Spleen (tissue), 11 donors: ENCODE data around the gene QKI. TPM values are rescaled to one million over a fixed set of nuclear protein-coding genes. Genes with fewer than 3 reads are reported as not detected.
"Not testable (repeated sequence)": the region's sequence is repeated elsewhere in the genome, so short reads cannot be mapped to it uniquely, and the experiment has no call there.

Experiments
- DNase-seq: peaks from one replicate; pipeline ENCODE4 v3.0.0-alpha.2; 2020
- H3K27ac ChIP-seq, 8 donors: fragments of 200-600 bp; sonication (generic) in 7 of 8; 1 replicate in 4 of 8; 2 replicates in 4 of 8; pipeline versions ENCODE4 v1.5.0 to v1.8.0; 2016 to 2021; ENCODE audit warnings: inconsistent platforms in 4 of 8, mild to moderate bottlenecking in 4 of 8, moderate library complexity in 1 of 8
- H3K27me3 ChIP-seq, 7 donors: fragments of 200-600 bp; sonication (generic) in 6 of 7; replicated peaks in 1 of 7; 1 replicate in 4 of 7; 2 replicates in 3 of 7; pipeline versions ENCODE4 v1.5.0 to v1.8.0; 2016 to 2021; ENCODE audit warnings: inconsistent platforms in 3 of 7, mild to moderate bottlenecking in 1 of 7
- H3K36me3 ChIP-seq, 6 donors: fragments of 200-600 bp; sonication (generic) in 5 of 6; 1 replicate in 4 of 6; 2 replicates in 2 of 6; pipeline versions ENCODE4 v1.5.0 to v1.8.0; 2016 to 2021; ENCODE audit warnings: inconsistent platforms in 2 of 6
- H3K4me1 ChIP-seq, 6 donors: fragments of 200-600 bp; sonication (generic) in 5 of 6; 1 replicate in 3 of 6; 2 replicates in 3 of 6; pipeline versions ENCODE4 v1.5.0 to v1.8.0; 2016 to 2021; ENCODE audit warnings: inconsistent platforms in 3 of 6
- H3K4me3 ChIP-seq, 8 donors: fragments of 200-600 bp; sonication (generic) in 7 of 8; 1 replicate in 4 of 8; 2 replicates in 4 of 8; pipeline versions ENCODE4 v1.5.0 to v1.8.0; 2016 to 2021; ENCODE audit warnings: inconsistent platforms in 4 of 8, mild to moderate bottlenecking in 4 of 8, moderate library complexity in 2 of 8
- H3K9me3 ChIP-seq, 8 donors: fragments of 200-600 bp; sonication (generic) in 7 of 8; 1 replicate in 4 of 8; 2 replicates in 4 of 8; pipeline versions ENCODE4 v1.5.0 to v1.8.0; 2016 to 2021; ENCODE audit warnings: inconsistent platforms in 4 of 8
- CTCF ChIP-seq, 11 experiments: fragments of 200-600 bp in 7 of 11; fragments of 450-650 bp in 4 of 11; sonication (generic) in 4 of 11; IDR thresholded peaks in 8 of 11; conservative IDR thresholded peaks in 3 of 11; 1 replicate in 7 of 11; 2 replicates in 4 of 11; pipeline versions ENCODE4 v1.4.0 to v1.8.0; 2016 to 2021; ENCODE audit warnings: antibody characterized with exemption in 11 of 11, inconsistent platforms in 4 of 11, mild to moderate bottlenecking in 1 of 11
- POLR2A ChIP-seq, 3 donors: fragments of 450-650 bp; IDR thresholded peaks; one replicate each; pipeline ENCODE4 v1.5.1; 2017; ENCODE audit warnings: antibody characterized with exemption in 3 of 3, mild to moderate bottlenecking in 1 of 3
- POLR2AphosphoS5 ChIP-seq, 3 donors: sonication (generic); formaldehyde crosslinking; IDR thresholded peaks; one replicate each; pipeline ENCODE4 v1.5.1; 2017; ENCODE audit warnings: antibody characterized with exemption in 3 of 3
- WGBS, 5 donors: extraction: QIAGEN DNeasy Blood & Tissue Kit in 3 of 5; methylation state at CpG; one replicate each; pipeline versions ENCODE4 v1.1.5 to v1.1.7; 2013 to 2018; 5-methylcytosine and 5-hydroxymethylcytosine counted together
- intact Hi-C: fragments of 100-400 bp; cut with DNase I; formaldehyde crosslinking; loops from one replicate; pipeline ENCODE4 v1.15.0; 2023; ENCODE audit warnings: low total_unique reads
- polyA plus RNA-seq, 3 donors: library from polyadenylated mRNA; stranded (reverse); fragments of 200-250 nt; gene quantifications; one replicate each; pipeline ENCODE4 v1.2.1, GENCODE V29; 2013
- total RNA-seq, 7 donors: library from RNA; depleted of rRNA in 3 of 7; stranded (reverse); fragments of >200 nt in 3 of 7; fragmentation: NEBNext Ultra II Directional in 4 of 7; extraction: Animal tissue kit (Norgen Biotek cat#: 25700) in 4 of 7; gene quantifications; one replicate each; pipeline versions ENCODE4 v1.1.0 to v1.2.1, GENCODE V29; 2016 to 2021
- donor health status: healthy with polysubstance abuse.
- donor health status: DM: no; HTN: no; CAD: no; lungs with moderate emphysema.
- donor health status: DM: no; HTN: no; CAD: no.
- donor health status: Bipolar disorder and iron deficiency.
- donor health status: healthy.
- donor health status: DM: no; HTN: no; CAD: no.
- donor health status: DM: yes; HTN: yes; CAD: no.

Gene QKI
- total and polyA plus RNA-seq, 10 donors = 11.3 to 217 (median 180) TPM

GRCh38 chr6:163469459-163469985 is 55.0 kb downstream of the QKI start:
- intact Hi-C loops = no loop called here
- H3K9me3 ChIP-seq = peaks cover 0 to 22% (median 17%) of the 10 kb centered on the region in 8 donors
- peaks cover 0 to 49% (median 7%) of the 10 kb centered on the region in 6 donors for H3K4me1 ChIP-seq
- H3K36me3 ChIP-seq = peaks cover 0 to 18% (median 0%) of the 10 kb centered on the region in 6 donors
- DNase-seq = no peak
- no peak overlapping the region for H3K4me3 ChIP-seq
- TF ChIP-seq POLR2AphosphoS5 (IDR thresholded peaks at IDR 0.05) (no peak), CTCF (IDR thresholded peaks at IDR 0.05 in 8 of 11, conservative IDR thresholded peaks at IDR 0.05 in 3 of 11) (no peak), POLR2A (IDR thresholded peaks at IDR 0.05) (no peak)
- H3K27ac ChIP-seq = no peak overlapping the region
- 85 to 98% (median 86%) methylated on average over 1 of the region's 1 CpG for WGBS, 5 donors
- H3K27me3 ChIP-seq = no peaks in the 10 kb centered on the region

GRCh38 chr6:163470611-163471010 is 56.1 kb downstream of the QKI start:
- H3K27ac ChIP-seq = no peak overlapping the region
- H3K27me3 ChIP-seq = no peaks in the 10 kb centered on the region
- H3K9me3 ChIP-seq = peaks cover 0 to 22% (median 17%) of the 10 kb centered on the region in 8 donors
- no peak for DNase-seq
- peaks cover 0 to 53% (median 7%) of the 10 kb centered on the region in 6 donors for H3K4me1 ChIP-seq
- H3K36me3 ChIP-seq = peaks cover 0 to 18% (median 0%) of the 10 kb centered on the region in 6 donors
- no peak for TF ChIP-seq CTCF (IDR thresholded peaks at IDR 0.05 in 8 of 11, conservative IDR thresholded peaks at IDR 0.05 in 3 of 11)
- TF ChIP-seq POLR2AphosphoS5 (IDR thresholded peaks at IDR 0.05) = no peak
- no peak for TF ChIP-seq POLR2A (IDR thresholded peaks at IDR 0.05)
- intact Hi-C loops = no loop called here
- H3K4me3 ChIP-seq = no peak overlapping the region

- H3K27me3 ChIP-seq = no peaks in the 10 kb centered on the region
- no peak for DNase-seq
- 71 to 90% (median 79%) methylated on average over 2 of the region's 2 CpGs for WGBS, 5 donors
Observed at GRCh38 chr6:163474581-163474980, 60.1 kb downstream of the QKI start.

GRCh38 chr6:163476946-163477345 is 62.4 kb downstream of the QKI start:
- H3K4me3 ChIP-seq, DNase-seq, H3K27me3 ChIP-seq, intact Hi-C loops, H3K9me3 ChIP-seq, H3K27ac ChIP-seq: not testable (repeated sequence)
- WGBS, 5 donors = 95 to 99% (median 98%) methylated on average over 7 of the region's 7 CpGs
- Histone ChIP-seq H3K4me1 (peaks cover 0 to 22% (median 0%) of the 10 kb centered on the region in 6 donors), H3K36me3 (peaks cover 0 to 34% (median 10%) of the 10 kb centered on the region in 6 donors)

More at GRCh38 chr6:163474581-163474980, 60.1 kb downstream of the QKI start:
- Histone ChIP-seq H3K9me3 (peaks cover 0 to 18% (median 17%) of the 10 kb centered on the region in 8 donors), H3K27ac (no peak overlapping the region), H3K36me3 (peaks cover 0 to 32% (median 10%) of the 10 kb centered on the region in 6 donors), H3K4me3 (no peak overlapping the region), H3K4me1 (peaks cover 0 to 21% (median 0%) of the 10 kb centered on the region in 6 donors)
- intact Hi-C loops = no loop called here
- no peak for TF ChIP-seq CTCF (IDR thresholded peaks at IDR 0.05 in 8 of 11, conservative IDR thresholded peaks at IDR 0.05 in 3 of 11)
- no peak for TF ChIP-seq POLR2A (IDR thresholded peaks at IDR 0.05)
- no peak for TF ChIP-seq POLR2AphosphoS5 (IDR thresholded peaks at IDR 0.05)
